Upper lobe of left lung (tissue), 4 donors: Measurements from ENCODE around the gene RNASE13.

Source experiments
- CTCF ChIP-seq, 6 experiments: fragments of 450-650 bp in 4 of 6; fragments of 200-600 bp in 2 of 6; sonication (generic) in 2 of 6; IDR thresholded peaks; one replicate each; pipeline ENCODE4 v1.5.1; 2016 to 2019; ENCODE audit warnings: antibody characterized with exemption in 6 of 6
- POLR2A ChIP-seq, 4 donors: fragments of 450-650 bp; IDR thresholded peaks; one replicate each; pipeline ENCODE4 v1.5.1; 2016 to 2017; ENCODE audit warnings: antibody characterized with exemption in 4 of 4, mild to moderate bottlenecking in 2 of 4

DNA sequence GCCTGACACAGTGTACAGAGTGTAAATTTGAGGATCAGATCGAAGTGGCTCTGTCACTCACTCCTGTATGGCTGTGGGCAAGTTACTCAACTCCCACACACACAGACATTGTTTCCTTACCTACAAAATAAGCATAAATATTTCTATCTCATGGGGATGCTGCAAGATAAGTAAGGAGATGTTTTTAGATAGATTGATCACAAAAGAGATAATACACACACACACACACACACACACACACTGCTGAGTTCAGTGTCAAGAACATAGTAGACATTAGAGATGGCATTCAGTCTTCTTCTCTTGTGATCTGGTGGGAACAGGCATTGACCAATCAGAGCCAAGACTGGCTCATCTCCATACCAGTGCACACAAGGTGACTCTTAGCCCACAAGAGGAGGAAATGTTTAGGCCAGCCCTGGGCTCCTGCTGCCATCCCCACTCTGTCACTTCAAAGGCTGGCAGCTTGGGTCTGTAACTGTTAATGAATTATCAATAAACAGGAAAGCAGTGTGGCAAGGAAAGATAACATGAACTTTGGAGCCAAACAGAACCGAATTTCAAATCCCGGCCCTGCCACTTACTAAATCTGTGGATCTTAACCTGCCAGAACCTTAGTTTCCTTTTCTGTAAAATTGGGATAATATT is 19.6 kb upstream of the RNASE13 start:
- TF ChIP-seq CTCF (IDR thresholded peaks at IDR 0.05), result no peak
- TF ChIP-seq POLR2A (IDR thresholded peaks at IDR 0.05), result no peak
